CD4-positive, alpha-beta memory T cell (primary cell): ENCODE results near the gene APBB2. TPM values are rescaled to one million over a fixed set of nuclear protein-coding genes. Genes with fewer than 3 reads are reported as not detected.

Experiments used
- CTCF ChIA-PET: fragments of 350-600 bp; sonication (Branson Sonifier 250); formaldehyde crosslinking; loops from one replicate; lab custom pipeline; 2021; ENCODE audit warnings: inconsistent platforms; ENCODE audit not compliant: partially characterized antibody; lab: Charles Lee
- POLR2A ChIA-PET: fragments of 350-600 bp; sonication (Branson Sonifier 250); formaldehyde crosslinking; loops from one replicate; lab custom pipeline; 2021; ENCODE audit not compliant: partially characterized antibody; lab: Charles Lee
- DNase-seq, 5 donors: peaks; one replicate each; pipeline versions ENCODE4 v3.0.0 to v3.0.0-alpha.2; 2020 to 2022; ENCODE audit warnings: mixed read lengths in 1 of 5
- H3K27ac ChIP-seq: one replicate; pipeline ENCODE4 v1.7.0; 2013; ENCODE audit warnings: low read depth, low read length
- H3K27me3 ChIP-seq: 2 replicates; pipeline ENCODE4 v1.7.0; 2013; ENCODE audit warnings: mild to moderate bottlenecking, low read length, moderate library complexity; ENCODE audit not compliant: insufficient read depth
- H3K36me3 ChIP-seq: 2 replicates; pipeline ENCODE4 v1.7.0; 2013; ENCODE audit warnings: mild to moderate bottlenecking, low read length, moderate library complexity; ENCODE audit not compliant: insufficient read depth
- H3K4me1 ChIP-seq: 2 replicates; pipeline ENCODE4 v1.7.0; 2013; ENCODE audit warnings: mild to moderate bottlenecking, low read length, moderate library complexity; ENCODE audit not compliant: insufficient read depth
- H3K4me3 ChIP-seq, 2 donors: one replicate each; pipeline ENCODE4 v1.7.0; 2013; ENCODE audit warnings: low read length in 2 of 2, mild to moderate bottlenecking in 1 of 2
- H3K9me3 ChIP-seq, 2 donors: one replicate each; pipeline ENCODE4 v1.7.0; 2013; ENCODE audit warnings: low read length in 2 of 2, control low read depth in 1 of 2; ENCODE audit not compliant: control insufficient read depth in 1 of 2
- H3K27ac Mint-ChIP-seq, 7 donors: one replicate each; pipeline ENCODE4 v1.8.0; 2020 to 2021; ENCODE audit warnings: mixed read lengths in 7 of 7, mild to moderate bottlenecking in 6 of 7, inconsistent platforms in 3 of 7, moderate library complexity in 3 of 7
- H3K27me3 Mint-ChIP-seq, 2 donors: one replicate each; pipeline ENCODE4 v1.8.0; 2020 to 2021; ENCODE audit warnings: mixed read lengths in 2 of 2
- H3K36me3 Mint-ChIP-seq, 2 donors: one replicate each; pipeline ENCODE4 v1.8.0; 2020 to 2021; ENCODE audit warnings: mixed read lengths in 2 of 2, inconsistent platforms in 1 of 2, mild to moderate bottlenecking in 1 of 2
- H3K4me1 Mint-ChIP-seq, 4 donors: one replicate each; pipeline ENCODE4 v1.8.0; 2020 to 2021; ENCODE audit warnings: mixed read lengths in 4 of 4, mild to moderate bottlenecking in 1 of 4
- H3K4me3 Mint-ChIP-seq, 8 donors: one replicate each; pipeline ENCODE4 v1.8.0; 2020 to 2021; ENCODE audit warnings: mixed read lengths in 8 of 8, mild to moderate bottlenecking in 7 of 8, moderate library complexity in 6 of 8, inconsistent platforms in 3 of 8
- H3K9me3 Mint-ChIP-seq, 8 donors: one replicate each; pipeline ENCODE4 v1.8.0; 2020 to 2021; ENCODE audit warnings: mixed read lengths in 8 of 8, mild to moderate bottlenecking in 5 of 8, inconsistent platforms in 3 of 8, moderate library complexity in 1 of 8
- intact Hi-C: fragments of 100-400 bp; cut with micrococcal nuclease; formaldehyde crosslinking; loops from one replicate; pipeline ENCODE4 v1.15.1; 2023
- polyA plus RNA-seq, 2 donors: library from polyadenylated mRNA; unstranded; fragments of 300-500 nt; fragmentation: Illumina TruSeq; gene quantifications; one replicate each; pipeline ENCODE4 v1.2.3, GENCODE V29; 2021
- total RNA-seq, 2 experiments: library from RNA; stranded (reverse); gene quantifications; one replicate each; pipeline ENCODE4 v1.2.3, GENCODE V29; 2021

Gene APBB2
- total and polyA plus RNA-seq, 4 experiments from 2014 or later, result 0.50 to 0.58 TPM; not detected in 2

DNA sequence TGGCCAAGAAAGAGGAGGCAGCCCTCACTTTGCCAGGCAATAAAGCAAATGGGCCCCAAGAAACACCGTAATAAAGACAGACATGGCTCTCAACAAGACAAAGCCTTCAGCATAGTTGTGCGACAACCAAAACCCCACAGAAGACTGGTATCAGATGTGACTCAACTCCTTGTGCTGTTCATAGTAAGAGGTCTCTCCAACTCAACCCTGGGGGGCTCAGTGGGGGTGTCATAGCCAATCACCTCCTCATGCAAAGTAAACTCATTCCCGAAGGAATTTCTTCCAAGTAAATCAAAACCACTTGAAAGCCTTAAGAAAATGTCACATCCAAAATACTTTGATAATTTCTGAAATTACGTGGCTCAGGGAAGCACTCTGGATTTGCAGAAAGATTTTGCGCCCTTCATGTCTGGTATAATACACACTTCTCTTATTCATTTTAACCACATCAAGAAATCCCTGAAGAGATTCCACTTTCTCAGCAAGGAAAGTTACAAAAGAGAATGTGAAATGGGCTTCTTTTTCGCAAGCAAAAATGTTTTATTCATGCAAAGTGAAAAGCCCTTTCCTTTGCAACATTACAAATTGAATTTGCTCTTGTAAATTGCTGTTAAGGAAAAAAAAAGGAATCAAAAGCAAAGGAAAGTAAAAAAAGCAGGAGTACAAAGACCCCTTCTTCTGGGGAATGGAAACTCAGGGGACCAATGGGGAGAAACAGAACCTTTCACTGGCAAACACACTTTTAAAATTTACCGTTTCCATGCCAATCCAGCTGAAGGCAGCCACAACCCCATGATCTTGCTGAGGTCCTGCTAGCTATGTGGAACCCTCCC lies 327.2 kb downstream of the APBB2 start:
- Histone ChIP-seq H3K27me3 (no peaks in the 10 kb centered on the region), H3K4me3 (no peak overlapping the region), H3K4me1 (no peaks in the 10 kb centered on the region), H3K27ac (no peak overlapping the region), H3K9me3 (no peaks in the 10 kb centered on the region), H3K36me3 (no peaks in the 10 kb centered on the region)
- DNase-seq, result no peak
- Mint-ChIP-seq H3K27ac (no peak overlapping the region), H3K9me3 (no peaks in the 10 kb centered on the region), H3K4me1 (no peaks in the 10 kb centered on the region), H3K4me3 (no peak overlapping the region), H3K27me3 (peaks cover 12 to 13% of the 10 kb centered on the region in 2 donors), H3K36me3 (no peaks in the 10 kb centered on the region)
- POLR2A ChIA-PET, result no interaction called here
- intact Hi-C loops, result no loop called here
- CTCF ChIA-PET, result interaction anchor here (3.8 kb wide), 1 partner anchor 10 kb away, joined by 21 read pairs; no protein-coding TSS in a partner anchor

GRCh38 chr4:40881851-40882250 lies 332.5 kb downstream of the APBB2 start:
- CTCF ChIA-PET, result interaction anchor here (0.9 to 3.3 kb wide), 3 partner anchors 9 to 30 kb away, joined by 3 to 10 read pairs (median 3); no protein-coding TSS in a partner anchor
- Histone ChIP-seq H3K27me3 (no peaks in the 10 kb centered on the region), H3K9me3 (no peaks in the 10 kb centered on the region), H3K4me3 (no peak overlapping the region), H3K4me1 (no peaks in the 10 kb centered on the region), H3K27ac (no peak overlapping the region), H3K36me3 (no peaks in the 10 kb centered on the region)
- no peaks in the 10 kb centered on the region for H3K9me3 Mint-ChIP-seq
- POLR2A ChIA-PET, result no interaction called here
- H3K36me3 Mint-ChIP-seq, result no peaks in the 10 kb centered on the region
- DNase-seq, result no peak
- peak overlapping the region in 1 of 7 donors; percentile 21 for H3K27ac Mint-ChIP-seq
- H3K4me3 Mint-ChIP-seq, result no peak overlapping the region
- H3K4me1 Mint-ChIP-seq, result no peaks in the 10 kb centered on the region
- peaks cover 16 to 34% of the 10 kb centered on the region in 2 donors for H3K27me3 Mint-ChIP-seq
- intact Hi-C loops, result no loop called here

- peaks cover 16 to 35% of the 10 kb centered on the region in 2 donors for H3K27me3 Mint-ChIP-seq
- H3K36me3 Mint-ChIP-seq, result no peaks in the 10 kb centered on the region
- H3K27ac Mint-ChIP-seq, result no peak overlapping the region
Measured at GRCh38 chr4:40881096-40881495, 333.2 kb downstream of the APBB2 start.

DNA sequence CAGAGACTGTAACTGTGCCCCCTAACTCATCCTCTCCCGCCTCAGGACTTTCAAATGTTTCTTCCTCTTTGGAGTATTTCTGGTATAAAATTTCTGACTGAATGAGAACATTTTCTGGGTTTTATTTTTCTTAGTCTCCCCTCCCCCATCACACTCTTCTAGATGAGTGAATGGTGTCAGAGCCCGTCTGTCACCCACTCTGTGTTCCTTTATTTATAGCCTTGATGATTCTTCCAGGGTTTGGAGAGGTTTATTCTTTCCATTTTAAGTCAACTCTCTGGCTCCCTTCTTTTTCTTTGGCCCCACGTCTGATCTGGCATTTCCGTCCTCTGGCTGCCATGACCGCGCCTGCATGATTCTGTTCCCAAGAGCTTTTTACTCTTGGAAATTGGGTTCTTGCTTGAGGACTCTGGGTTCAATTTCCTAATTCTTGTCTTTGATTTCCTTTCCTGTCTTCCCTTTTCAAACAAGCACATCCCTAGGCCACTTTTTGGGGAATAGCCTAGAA lies 335.7 kb downstream of the APBB2 start:
- no peaks in the 10 kb centered on the region for H3K9me3 ChIP-seq
- H3K4me1 ChIP-seq, result no peaks in the 10 kb centered on the region
- Mint-ChIP-seq H3K4me3 (no peak overlapping the region), H3K9me3 (no peaks in the 10 kb centered on the region), H3K27me3 (peaks cover 12 to 32% of the 10 kb centered on the region in 2 donors), H3K36me3 (no peaks in the 10 kb centered on the region), H3K27ac (peak overlapping the region in 1 of 7 donors; percentile 4), H3K4me1 (no peaks in the 10 kb centered on the region)
- H3K27ac ChIP-seq, result no peak overlapping the region
- POLR2A ChIA-PET, result no interaction called here
- H3K36me3 ChIP-seq, result no peaks in the 10 kb centered on the region
- intact Hi-C loops, result no loop called here
- CTCF ChIA-PET, result no interaction called here
- DNase-seq, result no peak
- no peak overlapping the region for H3K4me3 ChIP-seq
- H3K27me3 ChIP-seq, result no peaks in the 10 kb centered on the region

More at GRCh38 chr4:40881096-40881495, 333.2 kb downstream of the APBB2 start:
- POLR2A ChIA-PET, result no interaction called here
- CTCF ChIA-PET, result interaction anchor here (1.0 to 3.3 kb wide), 2 partner anchors 17 to 30 kb away, joined by 3 to 10 read pairs; no protein-coding TSS in a partner anchor
- H3K4me1 Mint-ChIP-seq, result no peaks in the 10 kb centered on the region
- Histone ChIP-seq H3K27me3 (no peaks in the 10 kb centered on the region), H3K9me3 (no peaks in the 10 kb centered on the region), H3K27ac (no peak overlapping the region), H3K36me3 (no peaks in the 10 kb centered on the region), H3K4me1 (no peaks in the 10 kb centered on the region), H3K4me3 (no peak overlapping the region)
- H3K9me3 Mint-ChIP-seq, result no peaks in the 10 kb centered on the region
- no peak overlapping the region for H3K4me3 Mint-ChIP-seq
- intact Hi-C loops, result no loop called here
- no peak for DNase-seq

GRCh38 chr4:40877081-40877480 lies 337.3 kb downstream of the APBB2 start:
- H3K9me3 ChIP-seq, result no peaks in the 10 kb centered on the region
- Mint-ChIP-seq H3K4me3 (no peak overlapping the region), H3K36me3 (no peaks in the 10 kb centered on the region), H3K27ac (no peak overlapping the region), H3K27me3 (peaks cover 7 to 34% of the 10 kb centered on the region in 2 donors), H3K4me1 (no peaks in the 10 kb centered on the region), H3K9me3 (peaks cover 0 to 2% (median 0%) of the 10 kb centered on the region in 8 donors)
- DNase-seq, result no peak
- H3K27ac ChIP-seq, result no peak overlapping the region
- ChIA-PET POLR2A (no interaction called here), CTCF (no interaction called here)
- H3K36me3 ChIP-seq, result no peaks in the 10 kb centered on the region
- H3K4me1 ChIP-seq, result no peaks in the 10 kb centered on the region
- no peaks in the 10 kb centered on the region for H3K27me3 ChIP-seq
- intact Hi-C loops, result no loop called here
- no peak overlapping the region for H3K4me3 ChIP-seq

GRCh38 chr4:40875507-40876150 lies 338.7 kb downstream of the APBB2 start:
- Histone ChIP-seq H3K36me3 (no peaks in the 10 kb centered on the region), H3K4me3 (no peak overlapping the region), H3K27ac (no peak overlapping the region), H3K4me1 (no peaks in the 10 kb centered on the region), H3K9me3 (no peaks in the 10 kb centered on the region), H3K27me3 (no peaks in the 10 kb centered on the region)
- DNase-seq, result no peak
- Mint-ChIP-seq H3K36me3 (no peaks in the 10 kb centered on the region), H3K27ac (no peak overlapping the region), H3K27me3 (peaks cover 5 to 26% of the 10 kb centered on the region in 2 donors), H3K9me3 (peaks cover 0 to 2% (median 0%) of the 10 kb centered on the region in 8 donors), H3K4me3 (no peak overlapping the region), H3K4me1 (no peaks in the 10 kb centered on the region)
- ChIA-PET POLR2A (no interaction called here), CTCF (interaction anchor here (0.7 to 1.6 kb wide), 3 partner anchors 8 to 633 kb away, joined by 3 read pairs; no protein-coding TSS in a partner anchor)
- intact Hi-C loops, result no loop called here

DNA sequence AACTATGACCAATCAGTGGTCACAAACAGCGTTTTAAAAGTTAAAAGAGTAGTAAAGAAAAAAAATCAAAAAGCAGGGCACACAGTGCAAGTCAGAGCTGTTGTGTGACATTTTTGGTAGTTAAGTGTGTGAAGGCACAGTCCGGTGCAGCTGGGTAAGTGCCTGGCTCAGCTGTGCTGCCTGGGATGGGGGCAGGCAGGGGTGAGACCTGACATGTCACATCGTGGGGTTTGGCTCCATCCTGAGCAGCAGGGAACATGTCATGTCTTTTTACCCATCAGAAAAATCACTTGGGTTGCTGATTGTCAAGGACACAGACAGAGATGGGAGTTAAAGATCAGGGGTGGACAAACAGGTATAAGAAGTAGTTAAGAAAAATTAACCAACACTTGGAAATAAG lies 339.4 kb downstream of the APBB2 start:
- ChIA-PET CTCF (interaction anchor here (0.7 to 1.6 kb wide), 3 partner anchors 9 to 634 kb away, joined by 3 read pairs; no protein-coding TSS in a partner anchor), POLR2A (no interaction called here)
- Histone ChIP-seq H3K36me3 (no peaks in the 10 kb centered on the region), H3K9me3 (no peaks in the 10 kb centered on the region), H3K27ac (no peak overlapping the region), H3K4me1 (no peaks in the 10 kb centered on the region), H3K27me3 (no peaks in the 10 kb centered on the region), H3K4me3 (no peak overlapping the region)
- Mint-ChIP-seq H3K4me1 (no peaks in the 10 kb centered on the region), H3K27ac (no peak overlapping the region), H3K4me3 (no peak overlapping the region), H3K9me3 (peaks cover 0 to 2% (median 0%) of the 10 kb centered on the region in 8 donors), H3K27me3 (peaks cover 5 to 18% of the 10 kb centered on the region in 2 donors), H3K36me3 (no peaks in the 10 kb centered on the region)
- no peak for DNase-seq
- intact Hi-C loops, result no loop called here
